ENCODE results near the gene TMEM243. TPM values are rescaled to one million over a fixed set of nuclear protein-coding genes. Genes with fewer than 3 reads are reported as not detected.

TMEM243 gene
- total RNA-seq, 2 experiments from 2014 or later, result 158 to 161 TPM

GRCh38 chr7:87220026-87220733 lies 648 bp upstream of the TMEM243 start:
- intact Hi-C loops (cut with DNase I, micrococcal nuclease), result loop anchor here in 1 of 2 experiments (5.0 kb wide), 1 partner anchor 163 kb away; the partner anchor contains the start of gene ELAPOR2
- Histone ChIP-seq H3K27ac (ENCODE audit: low read depth in 1 of 2, low read length in 2 of 2) (peak overlapping the region; percentile 83 to 97), H3K4me1 (ENCODE audit: insufficient read depth, low read length) (peaks cover 36% of the 10 kb centered on the region), H3K4me3 (ENCODE audit: low read length) (peak overlapping the region; percentile 89), H3K9me3 (ENCODE audit: control insufficient read depth in 1 of 2, insufficient read depth in 1 of 2, low read length in 2 of 2) (no peaks in the 10 kb centered on the region), H3K36me3 (ENCODE audit: insufficient read depth, low read length) (no peaks in the 10 kb centered on the region), H3K27me3 (ENCODE audit: control insufficient read depth in 1 of 2, insufficient read depth in 2 of 2, low read length in 2 of 2) (no peaks in the 10 kb centered on the region)
- ATAC-seq (ENCODE audit: poor library complexity), result peak; percentile 60
- H3K36me3 Mint-ChIP-seq (ENCODE audit: low read depth), result peaks cover 36% of the 10 kb centered on the region
- peaks cover 44% of the 10 kb centered on the region for H3K4me1 Mint-ChIP-seq (ENCODE audit: low read depth)
- peak overlapping the region; percentile 100 for H3K4me3 Mint-ChIP-seq
- no peaks in the 10 kb centered on the region for H3K9me3 Mint-ChIP-seq
- DNase-seq, result peak; percentile 64 to 91 (median 78)
- peak overlapping the region; percentile 92 for H3K27ac Mint-ChIP-seq
- ChIA-PET POLR2A (interaction anchor here (0.7 to 13.2 kb wide), 24 partner anchors 9 to 714 kb away, joined by 3 to 357 read pairs (median 8); partner anchors contain the start of genes ADAM22, CROT, DMTF1 and ELAPOR2), CTCF (interaction anchor here (0.9 to 2.9 kb wide), 12 partner anchors 10 to 161 kb away, joined by 3 to 12 read pairs (median 8); partner anchors contain the start of genes DMTF1 and ELAPOR2)
- peak; percentile 12 for TF ChIP-seq CTCF (IDR thresholded peaks at IDR 0.05)
- no peaks in the 10 kb centered on the region for H3K27me3 Mint-ChIP-seq

- no peaks in the 10 kb centered on the region for H3K9me3 Mint-ChIP-seq
- intact Hi-C loops (cut with DNase I, micrococcal nuclease), result loop anchor here (1.0 to 10.0 kb wide), 8 partner anchors 26 to 658 kb away; partner anchors contain the start of genes DBF4 (in 2 of the 2), SLC25A40 (in 2 of the 2), CROT (in 1 of the 2) and DMTF1 (in 1 of the 2)
- peaks cover 47% of the 10 kb centered on the region for H3K4me1 ChIP-seq (ENCODE audit: insufficient read depth, low read length)
Observed at GRCh38 chr7:87218796-87219544, 562 bp downstream of the TMEM243 start.

More at GRCh38 chr7:87218796-87219544, 562 bp downstream of the TMEM243 start:
- peak; percentile 5 for ATAC-seq (ENCODE audit: poor library complexity)
- H3K27me3 Mint-ChIP-seq, result no peaks in the 10 kb centered on the region
- H3K27ac Mint-ChIP-seq, result peak overlapping the region; percentile 92
- H3K9me3 ChIP-seq (ENCODE audit: control insufficient read depth in 1 of 2, insufficient read depth in 1 of 2, low read length in 2 of 2), result no peaks in the 10 kb centered on the region
- ChIA-PET POLR2A (interaction anchor here (0.9 to 13.2 kb wide), 22 partner anchors 8 to 716 kb away, joined by 3 to 357 read pairs (median 8); partner anchors contain the start of genes ABCB1, ADAM22, CROT and DMTF1), CTCF (interaction anchor here (0.6 to 2.9 kb wide), 14 partner anchors 10 to 159 kb away, joined by 3 to 12 read pairs (median 6); partner anchors contain the start of genes CROT, DMTF1 and ELAPOR2)
- no peaks in the 10 kb centered on the region for H3K36me3 ChIP-seq (ENCODE audit: insufficient read depth, low read length)
- peak overlapping the region; percentile 89 for H3K4me3 ChIP-seq (ENCODE audit: low read length)
- DNase-seq, result peak; percentile 13 to 76 (median 25)
- H3K36me3 Mint-ChIP-seq (ENCODE audit: low read depth), result peaks cover 44% of the 10 kb centered on the region
- H3K4me1 Mint-ChIP-seq (ENCODE audit: low read depth), result peaks cover 54% of the 10 kb centered on the region
- peak overlapping the region; percentile 100 for H3K4me3 Mint-ChIP-seq
- H3K27me3 ChIP-seq (ENCODE audit: control insufficient read depth in 1 of 2, insufficient read depth in 2 of 2, low read length in 2 of 2), result no peaks in the 10 kb centered on the region
- peak overlapping the region; percentile 83 to 97 for H3K27ac ChIP-seq (ENCODE audit: low read depth in 1 of 2, low read length in 2 of 2)
- no peak for TF ChIP-seq CTCF (IDR thresholded peaks at IDR 0.05)
